ENCODE measurements around the gene LY9.

DNA sequence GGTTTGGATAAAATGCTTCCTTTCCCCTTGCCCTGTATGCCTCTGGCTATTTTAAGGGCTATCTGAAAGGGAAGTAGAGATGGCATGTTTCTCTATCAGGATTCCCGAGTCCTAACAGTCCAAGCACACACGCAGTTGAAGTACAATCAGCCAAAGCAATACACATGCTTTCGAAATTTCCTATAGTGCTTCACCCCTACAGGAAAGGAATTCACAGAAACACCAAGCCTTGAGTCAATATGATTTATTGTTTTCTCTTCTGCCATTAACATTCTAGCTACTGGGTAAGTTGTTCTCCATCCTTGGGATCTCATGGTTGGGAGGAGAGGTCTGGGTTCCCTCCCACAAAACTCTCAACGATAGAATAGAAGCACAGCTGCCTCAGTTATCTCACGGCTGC, 80.3 kb downstream of the LY9 start:
- TF ChIP-seq, protein P1, sequence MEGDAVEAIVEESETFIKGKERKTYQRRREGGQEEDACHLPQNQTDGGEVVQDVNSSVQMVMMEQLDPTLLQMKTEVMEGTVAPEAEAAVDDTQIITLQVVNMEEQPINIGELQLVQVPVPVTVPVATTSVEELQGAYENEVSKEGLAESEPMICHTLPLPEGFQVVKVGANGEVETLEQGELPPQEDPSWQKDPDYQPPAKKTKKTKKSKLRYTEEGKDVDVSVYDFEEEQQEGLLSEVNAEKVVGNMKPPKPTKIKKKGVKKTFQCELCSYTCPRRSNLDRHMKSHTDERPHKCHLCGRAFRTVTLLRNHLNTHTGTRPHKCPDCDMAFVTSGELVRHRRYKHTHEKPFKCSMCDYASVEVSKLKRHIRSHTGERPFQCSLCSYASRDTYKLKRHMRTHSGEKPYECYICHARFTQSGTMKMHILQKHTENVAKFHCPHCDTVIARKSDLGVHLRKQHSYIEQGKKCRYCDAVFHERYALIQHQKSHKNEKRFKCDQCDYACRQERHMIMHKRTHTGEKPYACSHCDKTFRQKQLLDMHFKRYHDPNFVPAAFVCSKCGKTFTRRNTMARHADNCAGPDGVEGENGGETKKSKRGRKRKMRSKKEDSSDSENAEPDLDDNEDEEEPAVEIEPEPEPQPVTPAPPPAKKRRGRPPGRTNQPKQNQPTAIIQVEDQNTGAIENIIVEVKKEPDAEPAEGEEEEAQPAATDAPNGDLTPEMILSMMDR (conservative IDR thresholded peaks at IDR 0.05) = no peak
- TF ChIP-seq ZFX (IDR thresholded peaks at IDR 0.05) = no peak

All from C4-2B (cell line).